ENCODE results near the gene ZNF451.

GRCh38 chr6:57143690-57144089, 53.7 kb downstream of the ZNF451 start:
- no peak for TF ChIP-seq POLR2A (IDR thresholded peaks at IDR 0.05; ENCODE audit: low read depth, low read length)
- TF ChIP-seq TAF1 (IDR thresholded peaks at IDR 0.05; ENCODE audit: low read depth, low read length), result no peak
- no peak for TF ChIP-seq POLR2AphosphoS5 (IDR thresholded peaks at IDR 0.05; ENCODE audit: low read depth, low read length)
